Measurements from ENCODE around the gene RAPGEF4.

- TF ChIP-seq CTCF (IDR thresholded peaks at IDR 0.05; ENCODE audit: control extremely low read depth in 1 of 3, insufficient read depth in 1 of 3, low read depth in 1 of 3, low read length in 3 of 3) (no peak), NRF1 (IDR thresholded peaks at IDR 0.05; ENCODE audit: low read depth, low read length) (no peak), SIN3A (conservative IDR thresholded peaks at IDR 0.05 in 1 of 2, IDR thresholded peaks at IDR 0.05 in 1 of 2; ENCODE audit: low read depth in 1 of 2, low read length in 2 of 2) (no peak), USF2 (IDR thresholded peaks at IDR 0.05; ENCODE audit: low read length) (no peak), POLR2AphosphoS5 (IDR thresholded peaks at IDR 0.05; ENCODE audit: low read depth, low read length) (no peak), POLR2A (IDR thresholded peaks at IDR 0.05; ENCODE audit: control extremely low read depth in 1 of 2, low read depth in 2 of 2, low read length in 2 of 2) (no peak)
Measured at GRCh38 chr2:173056705-173057364, 321.2 kb downstream of the RAPGEF4 start.

All from H1 (cell line).